H9 (cell line): ENCODE measurements around the gene PKN3. TPM values are rescaled to one million over a fixed set of nuclear protein-coding genes. Genes with fewer than 3 reads are reported as not detected.
A peak's percentile ranks its signal among the peaks of the same experiment; 100 is the strongest.

ENCODE experiments used
- DNase-seq: peaks from one replicate; pipeline ENCODE4 v3.0.0-alpha.2; 2017
- H2AFZ ChIP-seq: one replicate; pipeline ENCODE4 v1.6.1; 2013; ENCODE audit warnings: mild to moderate bottlenecking, low read length, control low read depth, moderate library complexity
- H2AK5ac ChIP-seq: 2 replicates; pipeline ENCODE4 v1.6.1; 2013; ENCODE audit warnings: low read length, control low read depth, mixed read lengths; ENCODE audit not compliant: insufficient read length
- H2BK120ac ChIP-seq: one replicate; pipeline ENCODE4 v1.6.1; 2013; ENCODE audit warnings: low read depth, mild to moderate bottlenecking, low read length, control low read depth, inconsistent platforms; ENCODE audit not compliant: poor library complexity, severe bottlenecking
- H2BK12ac ChIP-seq: 2 replicates; pipeline ENCODE4 v1.6.1; 2013; ENCODE audit warnings: low read length, control low read depth, mixed read lengths, low read depth; ENCODE audit not compliant: insufficient read length
- H2BK15ac ChIP-seq: 2 replicates; pipeline ENCODE4 v1.6.1; 2013; ENCODE audit warnings: low read depth, low read length, control low read depth
- H2BK20ac ChIP-seq: one replicate; pipeline ENCODE4 v1.6.1; 2013; ENCODE audit warnings: low read depth, mild to moderate bottlenecking, low read length, control low read depth, inconsistent platforms; ENCODE audit not compliant: poor library complexity, severe bottlenecking
- H2BK5ac ChIP-seq: 2 replicates; pipeline ENCODE4 v1.6.1; 2013; ENCODE audit warnings: low read length, control low read depth, mixed read lengths; ENCODE audit not compliant: insufficient read length
- H3K14ac ChIP-seq: 2 replicates; pipeline ENCODE4 v1.6.1; 2013; ENCODE audit warnings: low read length, control low read depth; ENCODE audit not compliant: insufficient read depth
- H3K18ac ChIP-seq: 2 replicates; pipeline ENCODE4 v1.6.1; 2013; ENCODE audit warnings: low read depth, mild to moderate bottlenecking, mixed read lengths, low read length, control low read depth; ENCODE audit not compliant: insufficient read length
- H3K23ac ChIP-seq: 2 replicates; pipeline ENCODE4 v1.6.1; 2013; ENCODE audit warnings: low read length, control low read depth, mixed read lengths, low read depth; ENCODE audit not compliant: insufficient read length
- H3K23me2 ChIP-seq: 2 replicates; pipeline ENCODE4 v1.6.1; 2013; ENCODE audit warnings: low read depth, mild to moderate bottlenecking, mixed read lengths, low read length, control low read depth; ENCODE audit not compliant: insufficient read length, poor library complexity, severe bottlenecking
- H3K27ac ChIP-seq: 2 replicates; pipeline ENCODE4 v1.5.1; 2013; ENCODE audit warnings: low read length, control low read depth, mixed read lengths, low read depth; ENCODE audit not compliant: insufficient read length
- H3K27me3 ChIP-seq: 2 replicates; pipeline ENCODE4 v1.6.1; 2013; ENCODE audit warnings: low read length, control low read depth, inconsistent platforms; ENCODE audit not compliant: insufficient read depth
- H3K4ac ChIP-seq: 2 replicates; pipeline ENCODE4 v1.6.1; 2013; ENCODE audit warnings: low read depth, mild to moderate bottlenecking, control low read depth, inconsistent platforms, low read length, moderate library complexity
- H3K4me1 ChIP-seq: 2 replicates; pipeline ENCODE4 v1.6.1; 2013; ENCODE audit warnings: low read length, control low read depth, inconsistent platforms; ENCODE audit not compliant: insufficient read depth
- H3K4me2 ChIP-seq: 2 replicates; pipeline ENCODE4 v1.6.1; 2013; ENCODE audit warnings: low read length, control low read depth, mixed read lengths; ENCODE audit not compliant: insufficient read length, insufficient read depth
- H3K56ac ChIP-seq: 2 replicates; pipeline ENCODE4 v1.6.1; 2013; ENCODE audit warnings: low read depth, mild to moderate bottlenecking, mixed read lengths, low read length, control low read depth; ENCODE audit not compliant: insufficient read length
- H3K79me1 ChIP-seq: 2 replicates; pipeline ENCODE4 v1.6.1; 2013; ENCODE audit warnings: low read depth, mild to moderate bottlenecking, moderate library complexity, low read length, control low read depth, inconsistent platforms; ENCODE audit not compliant: insufficient read depth, poor library complexity, severe bottlenecking
- H3K79me2 ChIP-seq: 2 replicates; pipeline ENCODE4 v1.6.1; 2013; ENCODE audit warnings: low read length, control low read depth, inconsistent platforms; ENCODE audit not compliant: insufficient read depth
- H3K9ac ChIP-seq: 2 replicates; pipeline ENCODE4 v1.6.1; 2013; ENCODE audit warnings: low read length, control low read depth, mixed read lengths; ENCODE audit not compliant: insufficient read length; ENCODE audit errors: extremely low read depth
- H3K9me3 ChIP-seq: one replicate; pipeline ENCODE4 v1.6.1; 2013; ENCODE audit warnings: low read depth, low read length, inconsistent platforms; ENCODE audit not compliant: control insufficient read depth
- H3T11ph ChIP-seq: one replicate; pipeline ENCODE4 v1.6.1; 2013; ENCODE audit warnings: mild to moderate bottlenecking, low read length, control low read depth, inconsistent platforms
- H4K20me1 ChIP-seq: one replicate; pipeline ENCODE4 v1.6.1; 2013; ENCODE audit not compliant: control insufficient read depth, insufficient read length, insufficient read depth
- H4K5ac ChIP-seq: 2 replicates; pipeline ENCODE4 v1.6.1; 2013; ENCODE audit warnings: low read depth, mild to moderate bottlenecking, mixed read lengths, low read length, control low read depth; ENCODE audit not compliant: insufficient read length
- H4K8ac ChIP-seq: replicated peaks from 2 replicates; pipeline ENCODE4 v1.6.1; 2013; ENCODE audit warnings: low read length, control low read depth, mixed read lengths, low read depth; ENCODE audit not compliant: insufficient read length
- H4K91ac ChIP-seq: 2 replicates; pipeline ENCODE4 v1.6.1; 2013; ENCODE audit warnings: low read depth, mild to moderate bottlenecking, moderate library complexity, mixed read lengths, low read length, control low read depth; ENCODE audit not compliant: insufficient read length
- H3K27ac Mint-ChIP-seq, 3 experiments: 2 replicates in 2 of 3; 3 replicates in 1 of 3; pipeline ENCODE4 v1.8.0; 2020 to 2021; ENCODE audit warnings: mixed read lengths in 3 of 3, mild to moderate bottlenecking in 1 of 3, moderate library complexity in 1 of 3
- H3K27me3 Mint-ChIP-seq: 2 replicates; pipeline ENCODE4 v1.8.0; 2021; ENCODE audit warnings: low read depth, mild to moderate bottlenecking, moderate library complexity, mixed read lengths
- H3K36me3 Mint-ChIP-seq, 3 experiments: 2 replicates in 2 of 3; 3 replicates in 1 of 3; pipeline ENCODE4 v1.8.0; 2020 to 2021; ENCODE audit warnings: low read depth in 3 of 3, mixed read lengths in 3 of 3; ENCODE audit not compliant: insufficient read depth in 1 of 3
- H3K4me1 Mint-ChIP-seq, 2 experiments: 2 replicates each; pipeline ENCODE4 v1.8.0; 2020; ENCODE audit warnings: mixed read lengths in 2 of 2
- H3K4me3 Mint-ChIP-seq, 2 experiments: 2 replicates in 1 of 2; 3 replicates in 1 of 2; pipeline ENCODE4 v1.8.0; 2020 to 2021; ENCODE audit warnings: mild to moderate bottlenecking in 2 of 2, mixed read lengths in 2 of 2, moderate library complexity in 1 of 2
- H3K9me3 Mint-ChIP-seq, 2 experiments: 2 replicates in 1 of 2; 3 replicates in 1 of 2; pipeline ENCODE4 v1.8.0; 2020; ENCODE audit warnings: mild to moderate bottlenecking in 2 of 2, mixed read lengths in 2 of 2, moderate library complexity in 1 of 2
- WGBS: extraction: QIAGEN DNeasy Blood & Tissue Kit; methylation state at CpG from one replicate; pipeline ENCODE4 v1.1.7; 2013; ENCODE audit warnings: missing lambda C conversion rate, low lambda C conversion rate, mixed read lengths; ENCODE audit not compliant: insufficient read length; ENCODE audit errors: extremely low coverage; 5-methylcytosine and 5-hydroxymethylcytosine counted together
- total RNA-seq: library from RNA; stranded (reverse); gene quantifications from 2 replicates; pipeline ENCODE4 v1.2.1, GENCODE V29; 2021
- TF ChIP-seq, protein P1 (sequence below): fragments of 200-600 bp; sonication (generic); conservative IDR thresholded peaks from 3 replicates; pipeline ENCODE4 v1.8.0; 2021; ENCODE audit warnings: antibody characterized with exemption, mild to moderate bottlenecking

Gene PKN3
- total RNA-seq, 1 experiment from 2014 or later, result 25.0 TPM

GRCh38 chr9:128764361-128764760 lies 62.1 kb downstream of the PKN3 start:
- H3K36me3 Mint-ChIP-seq, result peaks cover 0 to 6% (median 0%) of the 10 kb centered on the region in 3 experiments; a peak in 2 of 7 replicates
- Histone ChIP-seq H2BK5ac (no peak overlapping the region), H3K23ac (no peak overlapping the region), H3K27ac (no peak overlapping the region), H3K9ac (no peak overlapping the region), H3K4me2 (no peak overlapping the region), H3T11ph (no peak overlapping the region), H4K5ac (no peak overlapping the region), H2BK15ac (no peak overlapping the region), H3K4ac (no peak overlapping the region), H3K27me3 (no peaks in the 10 kb centered on the region), H3K9me3 (no peaks in the 10 kb centered on the region), H3K79me2 (no peaks in the 10 kb centered on the region), H2AK5ac (no peak overlapping the region), H3K23me2 (no peaks in the 10 kb centered on the region), H2BK12ac (no peak overlapping the region), H2AFZ (no peak overlapping the region), H4K20me1 (no peaks in the 10 kb centered on the region), H3K4me1 (no peaks in the 10 kb centered on the region; the same call in 1 of the 2 replicates), H4K8ac (no peak overlapping the region), H3K14ac (no peak overlapping the region), H4K91ac (no peak overlapping the region), H3K79me1 (no peaks in the 10 kb centered on the region), H2BK20ac (no peak overlapping the region), H3K56ac (no peak overlapping the region), H2BK120ac (no peak overlapping the region), H3K18ac (no peak overlapping the region)
- TF ChIP-seq, protein P1, sequence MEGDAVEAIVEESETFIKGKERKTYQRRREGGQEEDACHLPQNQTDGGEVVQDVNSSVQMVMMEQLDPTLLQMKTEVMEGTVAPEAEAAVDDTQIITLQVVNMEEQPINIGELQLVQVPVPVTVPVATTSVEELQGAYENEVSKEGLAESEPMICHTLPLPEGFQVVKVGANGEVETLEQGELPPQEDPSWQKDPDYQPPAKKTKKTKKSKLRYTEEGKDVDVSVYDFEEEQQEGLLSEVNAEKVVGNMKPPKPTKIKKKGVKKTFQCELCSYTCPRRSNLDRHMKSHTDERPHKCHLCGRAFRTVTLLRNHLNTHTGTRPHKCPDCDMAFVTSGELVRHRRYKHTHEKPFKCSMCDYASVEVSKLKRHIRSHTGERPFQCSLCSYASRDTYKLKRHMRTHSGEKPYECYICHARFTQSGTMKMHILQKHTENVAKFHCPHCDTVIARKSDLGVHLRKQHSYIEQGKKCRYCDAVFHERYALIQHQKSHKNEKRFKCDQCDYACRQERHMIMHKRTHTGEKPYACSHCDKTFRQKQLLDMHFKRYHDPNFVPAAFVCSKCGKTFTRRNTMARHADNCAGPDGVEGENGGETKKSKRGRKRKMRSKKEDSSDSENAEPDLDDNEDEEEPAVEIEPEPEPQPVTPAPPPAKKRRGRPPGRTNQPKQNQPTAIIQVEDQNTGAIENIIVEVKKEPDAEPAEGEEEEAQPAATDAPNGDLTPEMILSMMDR, result peak; percentile 45; the same call in 2 of the 3 replicates
- WGBS, result no CpG with 5 or more reads among the region's 6 CpGs
- DNase-seq, result peak; percentile 54
- H3K9me3 Mint-ChIP-seq, result no peaks in the 10 kb centered on the region
- H3K4me1 Mint-ChIP-seq, result peaks cover 13 to 14% of the 10 kb centered on the region in 2 experiments
- H3K27ac Mint-ChIP-seq, result peak overlapping the region; percentile 7 to 86 (median 60); a peak in 4 of 7 replicates
- H3K27me3 Mint-ChIP-seq, result no peaks in the 10 kb centered on the region
- no peak overlapping the region for H3K4me3 Mint-ChIP-seq
